ENCODE results near the gene B4GALT3.

B4GALT3 gene

DNA sequence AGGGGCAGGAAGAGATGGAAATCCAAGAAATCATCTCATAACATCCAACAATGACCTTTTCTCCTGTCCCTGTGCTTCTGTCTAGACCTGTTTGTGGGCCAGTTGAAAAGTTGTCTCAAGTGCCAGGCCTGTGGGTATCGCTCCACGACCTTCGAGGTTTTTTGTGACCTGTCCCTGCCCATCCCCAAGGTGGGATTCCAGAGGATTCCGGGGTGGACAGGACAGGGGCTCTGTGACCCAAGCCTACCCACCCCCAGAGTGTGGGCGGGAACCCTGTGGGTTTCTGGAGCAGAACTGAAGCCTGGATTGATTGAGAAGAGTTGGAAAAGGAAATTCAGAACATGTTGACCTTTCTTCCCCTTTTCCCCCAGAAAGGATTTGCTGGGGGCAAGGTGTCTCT lies 13.5 kb downstream of the B4GALT3 start:
- no peak for DNase-seq (ENCODE audit: low read depth in 1 of 2, low spot score in 1 of 2)

- DNase-seq (ENCODE audit: low read depth in 1 of 2, low spot score in 1 of 2), result no peak
Observed at GRCh38 chr1:161162806-161163205, 14.5 kb downstream of the B4GALT3 start.

- DNase-seq (ENCODE audit: low read depth in 1 of 2, low spot score in 1 of 2), result no peak
Observed at GRCh38 chr1:161162052-161162451, 15.3 kb downstream of the B4GALT3 start.

DNA sequence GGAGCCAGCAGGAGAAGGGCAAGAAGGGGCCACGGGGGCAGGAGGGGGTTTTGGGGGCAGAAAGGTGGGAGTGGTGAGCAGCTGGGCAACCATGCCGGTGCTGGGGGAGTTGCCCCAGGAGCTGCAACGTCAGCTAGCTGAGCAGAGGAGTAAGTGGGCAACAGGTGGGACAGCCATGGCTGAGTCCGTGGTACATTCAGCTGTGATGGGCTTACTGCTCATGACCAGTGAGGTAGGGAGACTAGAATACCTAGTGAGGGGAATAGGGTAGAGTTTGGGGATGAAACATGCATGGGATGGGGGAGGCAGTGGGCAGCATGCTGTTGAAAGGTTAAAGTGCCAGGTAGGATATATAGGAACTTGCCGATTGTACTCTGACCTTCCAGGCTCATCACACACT lies 15.7 kb downstream of the B4GALT3 start:
- no peak for DNase-seq (ENCODE audit: low read depth in 1 of 2, low spot score in 1 of 2)

DNA sequence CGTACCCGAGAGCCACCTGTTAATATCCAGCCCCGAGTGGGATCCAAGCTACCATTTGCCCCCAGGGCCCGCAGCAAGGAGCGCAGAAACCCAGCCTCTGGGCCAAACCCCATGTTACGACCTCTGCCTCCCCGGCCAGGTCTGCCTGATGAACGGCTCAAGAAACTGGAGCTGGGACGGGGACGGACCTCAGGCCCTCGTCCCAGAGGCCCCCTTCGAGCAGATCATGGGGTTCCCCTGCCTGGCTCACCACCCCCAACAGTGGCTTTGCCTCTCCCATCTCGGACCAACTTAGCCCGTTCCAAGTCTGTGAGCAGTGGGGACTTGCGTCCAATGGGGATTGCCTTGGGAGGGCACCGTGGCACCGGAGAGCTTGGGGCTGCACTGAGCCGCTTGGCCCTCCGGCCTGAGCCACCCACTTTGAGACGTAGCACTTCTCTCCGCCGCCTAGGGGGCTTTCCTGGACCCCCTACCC lies 16.6 kb downstream of the B4GALT3 start:
- no peak for DNase-seq (ENCODE audit: low read depth in 1 of 2, low spot score in 1 of 2)

GRCh38 chr1:161159913-161160243 lies 17.4 kb downstream of the B4GALT3 start:
- DNase-seq (ENCODE audit: low read depth in 1 of 2, low spot score in 1 of 2), result no peak

DNA sequence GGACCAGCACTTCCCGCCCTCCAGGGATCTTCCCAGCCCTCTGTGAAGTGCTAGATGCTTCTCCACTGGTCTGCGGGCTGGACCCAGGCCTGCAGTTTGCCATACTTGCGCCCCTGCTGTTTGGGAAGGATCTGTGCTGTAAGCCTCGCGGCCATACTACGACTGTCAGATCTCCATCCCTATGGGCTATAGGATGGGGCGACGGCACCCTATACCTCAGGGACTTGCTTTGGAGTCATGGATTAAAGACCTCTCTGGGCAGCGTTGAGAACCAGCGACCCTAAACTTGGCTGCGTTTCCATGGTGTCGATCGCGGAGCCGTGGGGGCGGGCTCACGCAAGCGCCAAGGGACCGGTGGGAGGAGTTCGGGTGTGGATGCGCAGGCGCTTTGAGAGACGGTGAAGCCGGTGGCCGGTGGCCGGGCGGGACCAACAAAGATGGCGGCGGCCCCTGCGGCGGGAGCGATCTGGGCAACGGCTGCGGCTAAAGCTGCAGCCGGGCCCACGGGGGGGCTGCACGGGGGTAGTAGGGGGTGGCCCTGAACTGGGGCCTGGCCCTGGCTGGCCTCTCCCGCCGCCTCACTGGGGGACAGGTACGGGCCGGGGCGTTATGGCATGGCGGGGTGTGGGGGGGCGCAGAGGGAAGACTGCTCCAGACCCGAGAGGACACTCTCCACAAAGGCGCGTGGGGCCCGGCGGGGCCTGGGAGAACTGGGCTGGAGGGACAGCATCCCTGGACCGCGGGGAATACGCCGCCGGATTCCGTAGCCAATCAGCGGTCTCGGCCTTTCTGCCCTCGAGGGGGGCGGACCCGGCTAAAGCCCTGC lies 18.0 kb downstream of the B4GALT3 start, which contains the start of gene USP21:
TSS of gene USP21 (plus strand) at position 414 of the 826 bp plus-strand sequence. CDS start 1,141 bp downstream, outside the sequence.
- DNase-seq (ENCODE audit: low read depth in 1 of 2, low spot score in 1 of 2), result peak; percentile 80 to 88

DNA sequence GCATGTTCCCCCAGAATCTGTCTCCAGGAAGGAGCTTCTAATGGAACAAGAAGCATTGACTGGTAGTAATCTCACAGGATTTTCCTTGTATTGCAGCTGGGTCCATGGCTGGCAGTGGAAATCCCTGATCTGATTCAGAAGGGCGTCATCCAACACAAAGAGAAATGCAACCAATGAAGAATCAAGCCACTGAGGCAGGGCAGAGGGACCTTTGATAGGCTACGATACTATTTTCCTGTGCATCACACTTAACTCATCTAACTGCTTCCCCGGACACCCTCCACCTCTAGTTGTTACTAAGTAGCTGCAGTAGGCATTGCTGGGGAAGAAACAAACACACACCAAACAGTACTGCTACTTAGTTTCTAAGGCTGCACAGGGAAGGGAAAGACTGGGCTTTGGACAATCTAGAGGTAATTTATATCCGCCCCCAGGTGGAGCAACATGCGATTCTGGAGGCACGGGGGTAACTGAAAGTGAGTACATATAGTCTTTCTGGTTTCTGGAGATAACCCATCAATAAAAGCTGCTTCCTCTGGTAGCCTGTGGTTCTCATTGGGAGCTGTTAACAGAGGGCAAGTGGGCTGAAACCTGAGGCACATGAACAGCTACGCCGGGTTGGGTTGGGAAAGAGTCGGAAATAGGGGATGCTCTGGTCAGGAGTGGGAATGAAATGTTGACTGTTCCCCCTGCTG lies 18.8 kb downstream of the B4GALT3 start:
- no peak for DNase-seq (ENCODE audit: low read depth in 1 of 2, low spot score in 1 of 2)

GRCh38 chr1:161157867-161158266 lies 19.4 kb downstream of the B4GALT3 start:
- no peak for DNase-seq (ENCODE audit: low read depth in 1 of 2, low spot score in 1 of 2)

GRCh38 chr1:161153682-161154337 lies 23.5 kb downstream of the B4GALT3 start, which contains the start of gene UFC1:
TSS of gene UFC1 (plus strand) at chr1:161153978. CDS start at chr1:161153998, 20 bp downstream.
- peak; percentile 59 to 67 for DNase-seq (ENCODE audit: low read depth in 1 of 2, low spot score in 1 of 2)

GRCh38 chr1:161153176-161153575 lies 24.1 kb downstream of the B4GALT3 start:
- DNase-seq (ENCODE audit: low read depth in 1 of 2, low spot score in 1 of 2), result no peak

- DNase-seq (ENCODE audit: low read depth in 1 of 2, low spot score in 1 of 2), result no peak
Observed at GRCh38 chr1:161145832-161146231, 31.5 kb downstream of the B4GALT3 start.

- no peak for DNase-seq (ENCODE audit: low read depth in 1 of 2, low spot score in 1 of 2)
Observed at GRCh38 chr1:161140755-161141400, 36.4 kb downstream of the B4GALT3 start.

- DNase-seq (ENCODE audit: low read depth in 1 of 2, low spot score in 1 of 2), result no peak
Observed at GRCh38 chr1:161139766-161140165, 37.5 kb downstream of the B4GALT3 start.

DNA sequence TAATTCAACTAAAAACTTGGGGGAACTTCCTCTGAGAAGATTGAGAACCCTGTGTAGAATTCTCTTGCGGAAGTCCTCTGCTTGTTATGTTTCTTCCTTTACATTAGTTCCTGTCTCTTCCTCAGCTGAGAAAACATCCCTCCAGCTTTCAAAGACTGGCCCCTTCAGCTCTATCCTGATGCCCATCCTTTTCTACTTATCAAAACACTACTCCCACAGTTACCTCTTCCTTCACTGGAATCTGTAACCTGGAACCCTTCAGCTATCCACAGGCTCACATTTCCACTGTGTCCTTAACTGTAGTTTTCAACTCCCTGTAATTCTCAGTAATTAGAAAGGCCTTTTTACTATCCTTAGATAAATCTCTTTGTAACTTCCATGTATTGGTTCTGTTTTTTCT lies 38.9 kb downstream of the B4GALT3 start:
- no peak for DNase-seq (ENCODE audit: low read depth in 1 of 2, low spot score in 1 of 2)

DNA sequence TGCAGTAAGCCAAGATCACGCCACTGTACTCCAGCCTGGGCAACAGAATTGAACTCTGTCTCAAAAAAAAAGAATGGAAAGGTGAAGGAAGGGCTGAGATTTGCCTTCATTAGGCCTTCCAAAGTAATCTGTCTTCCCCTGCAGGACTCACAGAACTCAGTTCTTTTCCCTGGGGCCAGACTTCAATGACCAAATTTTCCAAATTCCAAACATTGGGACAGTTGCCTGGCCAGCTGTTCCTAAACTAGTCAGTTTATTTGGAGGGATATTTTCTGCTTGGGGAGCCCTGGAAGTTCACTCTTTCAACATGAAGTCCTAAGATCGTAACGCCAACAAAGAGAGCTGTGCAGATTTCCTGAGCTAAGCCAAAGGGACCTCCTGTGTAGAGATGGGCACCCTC lies 39.4 kb downstream of the B4GALT3 start:
- DNase-seq (ENCODE audit: low read depth in 1 of 2, low spot score in 1 of 2), result no peak

- no peak for DNase-seq (ENCODE audit: low read depth in 1 of 2, low spot score in 1 of 2)
Observed at GRCh38 chr1:161133220-161133740, 44.0 kb downstream of the B4GALT3 start.

- peak; percentile 68 to 85 for DNase-seq (ENCODE audit: low read depth in 1 of 2, low spot score in 1 of 2)
Observed at GRCh38 chr1:161132410-161133219, 44.7 kb downstream of the B4GALT3 start, which contains the start of gene DEDD. TSS of gene DEDD (minus strand) at chr1:161132667. CDS start at chr1:161124462, 8,205 bp downstream.

DNA sequence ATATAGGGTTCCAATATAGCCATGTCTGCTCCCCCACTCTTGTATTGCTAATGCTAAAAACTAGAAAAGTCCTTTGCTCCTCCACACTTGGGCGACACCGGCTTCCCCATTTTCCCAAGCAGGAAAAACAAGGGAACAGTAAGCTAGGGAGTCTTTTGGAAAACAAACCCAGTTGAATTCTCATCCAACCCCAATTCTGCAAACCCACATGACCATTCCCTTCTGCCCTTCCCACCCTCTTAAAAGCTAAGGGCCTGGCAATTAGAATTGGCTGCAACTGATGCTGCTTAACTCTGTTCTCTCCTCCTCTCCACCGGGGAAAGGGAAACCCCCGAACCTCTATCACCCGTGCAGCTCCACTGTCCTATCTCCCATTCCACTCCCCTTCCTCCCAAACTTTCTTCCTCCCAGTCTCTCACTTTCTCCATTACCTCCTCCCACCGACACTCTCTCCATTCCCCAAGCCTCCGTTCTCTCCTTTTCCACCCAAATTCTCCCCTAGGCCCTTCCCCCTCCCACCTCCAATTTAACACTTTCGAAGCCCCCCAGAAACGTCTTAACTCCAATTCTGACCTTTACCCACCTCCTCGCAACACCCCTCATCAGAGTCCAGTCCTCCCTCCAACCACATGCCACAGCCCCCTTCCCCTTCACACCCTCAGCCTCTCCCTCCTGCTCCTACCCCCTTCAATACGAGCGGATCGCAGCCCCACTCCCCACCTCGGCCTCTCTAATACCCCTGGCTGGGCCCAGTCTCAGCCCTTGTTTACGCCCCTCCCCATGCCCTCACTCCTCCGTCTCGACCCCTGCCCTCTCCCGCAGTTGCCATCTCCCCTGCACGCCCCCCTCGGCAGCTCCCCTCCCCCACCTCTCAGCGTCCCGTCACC lies 45.5 kb downstream of the B4GALT3 start:
- no peak for DNase-seq (ENCODE audit: low read depth in 1 of 2, low spot score in 1 of 2)
